Aorta (tissue), 4 donors: Measurements from ENCODE around the gene PRR22. TPM values are rescaled to one million over a fixed set of nuclear protein-coding genes. Genes with fewer than 3 reads are reported as not detected.

Source experiments
- polyA plus RNA-seq, 2 donors: library from polyadenylated mRNA; stranded (reverse); fragments of 200-250 nt; gene quantifications; one replicate each; pipeline ENCODE4 v1.2.3, GENCODE V29; 2013
- total RNA-seq, 2 donors: library from RNA; stranded (reverse); fragmentation: NEBNext Ultra II Directional; extraction: Animal tissue kit (Norgen Biotek cat#: 25700); gene quantifications; one replicate each; pipeline ENCODE4 v1.2.1, GENCODE V29; 2021
- donor health status: healthy with polysubstance abuse.
- donor health status: Bipolar disorder and iron deficiency.
- donor health status: DM: no; HTN: no; CAD: no.
- donor health status: DM: yes; HTN: yes; CAD: no.

PRR22 gene
- total and polyA plus RNA-seq, 4 donors: 0.38 to 5.2 (median 1.1) TPM

Other genes starting within 250 kb of the PRR22 start
- 1 to 10 TPM in 1 of 2 donors, under 1 TPM in 1; 0.96 to 1.1 TPM for gene TINCR, start 216.8 kb downstream of the PRR22 start, total RNA-seq
- gene TINCR, start 216.8 kb downstream of the PRR22 start, polyA plus RNA-seq: 1 to 10 TPM in 1 of 2 donors, under 1 TPM in 1; 0.50 to 1.1 TPM
- 100 to 1,000 TPM in 1 of 2 donors, 10 to 100 TPM in 1; 67.1 to 113 TPM for gene SAFB2, start 162.0 kb downstream of the PRR22 start, total RNA-seq
- 10 to 100 TPM; 26.7 to 82.2 TPM for gene SAFB2, start 162.0 kb downstream of the PRR22 start, polyA plus RNA-seq
- 100 to 1,000 TPM in 1 of 2 donors, 10 to 100 TPM in 1; 79.3 to 100 TPM for gene SAFB, start 161.7 kb downstream of the PRR22 start, total RNA-seq
- gene SAFB, start 161.7 kb downstream of the PRR22 start, polyA plus RNA-seq: 10 to 100 TPM; 32.7 to 72.4 TPM
- 10 to 100 TPM; 35.4 to 39.0 TPM for gene MICOS13, start 104.2 kb downstream of the PRR22 start, total RNA-seq
- gene MICOS13, start 104.2 kb downstream of the PRR22 start, polyA plus RNA-seq: 100 to 1,000 TPM; 100 to 103 TPM
- gene HSD11B1L, start 103.7 kb downstream of the PRR22 start, total RNA-seq: 1 to 10 TPM; 3.9 to 5.7 TPM
- gene HSD11B1L, start 103.7 kb downstream of the PRR22 start, polyA plus RNA-seq: 10 to 100 TPM in 1 of 2 donors, 1 to 10 TPM in 1; 8.5 to 12.0 TPM
- gene RPL36, start 94.5 kb downstream of the PRR22 start, total RNA-seq: 100 to 1,000 TPM; 521 to 587 TPM
- gene RPL36, start 94.5 kb downstream of the PRR22 start, polyA plus RNA-seq: 1,000 to 10,000 TPM in 1 of 2 donors, 100 to 1,000 TPM in 1; 977 to 1,438 TPM
- gene LONP1, start 64.6 kb downstream of the PRR22 start, total RNA-seq: 10 to 100 TPM; 40.3 to 46.4 TPM
- gene LONP1, start 64.6 kb downstream of the PRR22 start, polyA plus RNA-seq: 10 to 100 TPM; 20.4 to 64.6 TPM
- gene CATSPERD, start 64.1 kb downstream of the PRR22 start, total RNA-seq: not detected
- not detected for gene CATSPERD, start 64.1 kb downstream of the PRR22 start, polyA plus RNA-seq
- gene DUS3L, start 6.4 kb upstream of the PRR22 start, total RNA-seq: 10 to 100 TPM; 25.6 to 27.6 TPM
- gene DUS3L, start 6.4 kb upstream of the PRR22 start, polyA plus RNA-seq: 10 to 100 TPM in 1 of 2 donors, 1 to 10 TPM in 1; 5.1 to 34.5 TPM
- not detected for gene NRTN, start 20.3 kb upstream of the PRR22 start, total RNA-seq
- gene NRTN, start 20.3 kb upstream of the PRR22 start, polyA plus RNA-seq: 1 to 10 TPM in 1 of 2 donors, not detected in 1; 1.1 TPM
- not detected for gene FUT6, start 55.0 kb upstream of the PRR22 start, total RNA-seq
- 1 to 10 TPM in 1 of 2 donors, under 1 TPM in 1; 0.05 to 3.9 TPM for gene FUT6, start 55.0 kb upstream of the PRR22 start, polyA plus RNA-seq
- not detected for gene FUT3, start 66.7 kb upstream of the PRR22 start, total RNA-seq
- 1 to 10 TPM in 1 of 2 donors, under 1 TPM in 1; 0.38 to 3.3 TPM for gene FUT3, start 66.7 kb upstream of the PRR22 start, polyA plus RNA-seq
- gene FUT5, start 85.8 kb upstream of the PRR22 start, total RNA-seq: not detected
- not detected for gene FUT5, start 85.8 kb upstream of the PRR22 start, polyA plus RNA-seq
- 100 to 1,000 TPM; 138 to 151 TPM for gene NDUFA11, start 119.0 kb upstream of the PRR22 start, total RNA-seq
- 100 to 1,000 TPM; 326 to 405 TPM for gene NDUFA11, start 119.0 kb upstream of the PRR22 start, polyA plus RNA-seq
- 1 to 10 TPM; 3.9 to 9.2 TPM for gene VMAC, start 120.1 kb upstream of the PRR22 start, total RNA-seq
- 1 to 10 TPM; 1.9 to 6.9 TPM for gene VMAC, start 120.1 kb upstream of the PRR22 start, polyA plus RNA-seq
- gene CAPS, start 129.5 kb upstream of the PRR22 start, total RNA-seq: 10 to 100 TPM in 1 of 2 donors, 1 to 10 TPM in 1; 9.4 to 14.0 TPM
- gene CAPS, start 129.5 kb upstream of the PRR22 start, polyA plus RNA-seq: 10 to 100 TPM in 1 of 2 donors, 1 to 10 TPM in 1; 9.3 to 70.9 TPM
- gene RANBP3, start 193.4 kb upstream of the PRR22 start, total RNA-seq: 10 to 100 TPM; 57.9 to 63.2 TPM
- 10 to 100 TPM; 19.5 to 43.3 TPM for gene RANBP3, start 193.4 kb upstream of the PRR22 start, polyA plus RNA-seq